Stimulated activated CD4-positive, alpha-beta T cell treated with anti-CD3 and anti-CD28 coated beads, TNF-alpha, amount 100 ng/mL, for 4 hours (primary cell): ENCODE data around the gene LEFTY1.
"Not testable (repeated sequence)": the region's sequence is repeated elsewhere in the genome, so short reads cannot be mapped to it uniquely, and the experiment has no call there.

Source experiments
- DNase-seq, 3 experiments: peaks; one replicate each; pipeline ENCODE4 v3.0.0-alpha.2; 2020; ENCODE audit warnings: low read depth in 3 of 3

LEFTY1 gene

GRCh38 chr1:225888289-225888897, 553 bp downstream of the LEFTY1 start:
- DNase-seq: no peak

GRCh38 chr1:225887554-225888288, 1.2 kb downstream of the LEFTY1 start:
- DNase-seq: not testable (repeated sequence)

- DNase-seq: no peak
Measured at GRCh38 chr1:225887030-225887314, 2.0 kb downstream of the LEFTY1 start.

- DNase-seq: no peak
Measured at GRCh38 chr1:225886159-225887029, 2.6 kb downstream of the LEFTY1 start.

GRCh38 chr1:225885336-225885735, 3.6 kb downstream of the LEFTY1 start:
- no peak for DNase-seq

- no peak for DNase-seq
Measured at GRCh38 chr1:225883616-225884265, 5.2 kb downstream of the LEFTY1 start.

GRCh38 chr1:225882694-225883615, 6.0 kb downstream of the LEFTY1 start:
- DNase-seq: no peak

GRCh38 chr1:225881959-225882693, 6.8 kb downstream of the LEFTY1 start, which contains the start of gene TMEM63A:
TSS of gene TMEM63A (minus strand) at chr1:225882380. CDS start at chr1:225877580, 4,800 bp downstream.
- peak; percentile 75 to 83 (median 76) for DNase-seq

- DNase-seq: no peak
Measured at GRCh38 chr1:225881081-225881958, 7.6 kb downstream of the LEFTY1 start.

- DNase-seq: no peak
Measured at GRCh38 chr1:225880636-225881035, 8.3 kb downstream of the LEFTY1 start.

- no peak for DNase-seq
Measured at GRCh38 chr1:225880222-225880588, 8.7 kb downstream of the LEFTY1 start.

- no peak for DNase-seq
Measured at GRCh38 chr1:225879521-225880221, 9.3 kb downstream of the LEFTY1 start.

GRCh38 chr1:225878282-225878681, 10.7 kb downstream of the LEFTY1 start:
- DNase-seq: no peak

GRCh38 chr1:225877580-225877979, 11.4 kb downstream of the LEFTY1 start:
- no peak for DNase-seq

- no peak for DNase-seq
Measured at GRCh38 chr1:225876900-225877510, 11.9 kb downstream of the LEFTY1 start.

GRCh38 chr1:225875044-225875815, 13.7 kb downstream of the LEFTY1 start:
- DNase-seq: no peak

- no peak for DNase-seq
Measured at GRCh38 chr1:225874431-225874830, 14.5 kb downstream of the LEFTY1 start.
